SU-DHL-6 (cell line): Measurements from ENCODE around the gene FAM107B.

ENCODE experiments used
- H2AFZ ChIP-seq: fragments of 200-600 bp; sonication (generic); 2 replicates; pipeline ENCODE4 v1.6.1; 2014; ENCODE audit warnings: low read depth, mild to moderate bottlenecking, moderate library complexity, mixed read lengths, antibody characterized with exemption, low read length; ENCODE audit not compliant: severe bottlenecking
- H3F3A ChIP-seq: fragments of 200-600 bp; shearing (Covaris generic); 2 replicates; pipeline ENCODE4 v1.6.0; 2016; ENCODE audit warnings: antibody characterized with exemption, mild to moderate bottlenecking; ENCODE audit not compliant: insufficient read depth
- H3K27ac ChIP-seq: fragments of 200-600 bp; sonication (generic); 2 replicates; pipeline ENCODE4 v1.5.1; 2016; ENCODE audit warnings: low read depth, mild to moderate bottlenecking, low read length, moderate library complexity, mixed read lengths
- H3K27me3 ChIP-seq: fragments of 200-600 bp; sonication (generic), shearing (Covaris generic); 2 replicates; pipeline ENCODE4 v1.6.0; 2014; ENCODE audit warnings: mild to moderate bottlenecking, low read length
- H3K36me3 ChIP-seq: fragments of 200-600 bp; sonication (generic); 2 replicates; pipeline ENCODE4 v1.6.1; 2014; ENCODE audit warnings: mild to moderate bottlenecking, low read length, mixed read lengths
- H3K4me2 ChIP-seq: fragments of 300-600, 200-600 bp; shearing (Covaris generic), sonication (generic); 2 replicates; pipeline ENCODE4 v1.6.0; 2014; ENCODE audit warnings: low read length, low read depth, mild to moderate bottlenecking; ENCODE audit not compliant: poor library complexity, severe bottlenecking
- H3K4me3 ChIP-seq: fragments of 200-600 bp; sonication (generic); 2 replicates; pipeline ENCODE4 v1.5.1; 2014; ENCODE audit warnings: antibody characterized with exemption, low read length, mild to moderate bottlenecking, mixed read lengths; ENCODE audit not compliant: insufficient read depth, poor library complexity, severe bottlenecking
- H3K79me2 ChIP-seq: fragments of 200-600 bp; sonication (generic); 2 replicates; pipeline ENCODE4 v1.6.1; 2014; ENCODE audit warnings: mild to moderate bottlenecking, low read length, moderate library complexity; ENCODE audit not compliant: insufficient read depth
- H3K9ac ChIP-seq: fragments of 200-600 bp; sonication (generic); 2 replicates; pipeline ENCODE4 v1.7.0; 2014; ENCODE audit warnings: mild to moderate bottlenecking, low read length
- H3K9me2 ChIP-seq: fragments of 200-600 bp; sonication (generic); replicated peaks from 2 replicates; pipeline ENCODE4 v1.6.1; 2014; ENCODE audit warnings: low read length; ENCODE audit not compliant: insufficient read depth
- H3K9me3 ChIP-seq: fragments of 200-600 bp; sonication (generic); 2 replicates; pipeline ENCODE4 v1.6.1; 2014; ENCODE audit warnings: low read length, mixed read lengths; ENCODE audit not compliant: insufficient read depth
- H4K20me1 ChIP-seq: fragments of 200-600 bp; sonication (generic); 2 replicates; pipeline ENCODE4 v1.6.1; 2014; ENCODE audit warnings: low read depth, mild to moderate bottlenecking, antibody characterized with exemption, low read length, moderate library complexity, mixed read lengths
- CTCF ChIP-seq: fragments of 200-600 bp; sonication (generic); IDR thresholded peaks from one replicate; pipeline ENCODE4 v1.5.1; 2017; ENCODE audit warnings: antibody characterized with exemption, mild to moderate bottlenecking, low read length, moderate library complexity; ENCODE audit not compliant: insufficient read depth, poor library complexity, severe bottlenecking
- EZH2phosphoT487 ChIP-seq: fragments of 200-600 bp; sonication (generic), shearing (Covaris generic); conservative IDR thresholded peaks from 2 replicates; pipeline ENCODE4 v1.6.1; 2018; ENCODE audit warnings: mild to moderate bottlenecking, antibody characterized with exemption, low read length, moderate library complexity, mixed read lengths

Gene FAM107B

GRCh38 chr10:14567421-14567820 lies 207.3 kb downstream of the FAM107B start:
- H3K79me2 ChIP-seq, result peaks cover 100% of the 10 kb centered on the region
- peaks cover 29% of the 10 kb centered on the region; the same call in 1 of the 2 replicates for H3F3A ChIP-seq
- H3K27me3 ChIP-seq, result no peaks in the 10 kb centered on the region
- H3K9me2 ChIP-seq, result no peaks in the 10 kb centered on the region
- no peak overlapping the region for H3K4me2 ChIP-seq
- no peak overlapping the region for H3K4me3 ChIP-seq
- no peaks in the 10 kb centered on the region for H3K9me3 ChIP-seq
- H2AFZ ChIP-seq, result no peak overlapping the region
- peaks cover 43% of the 10 kb centered on the region for H4K20me1 ChIP-seq
- no peak overlapping the region for H3K9ac ChIP-seq
- TF ChIP-seq CTCF (no peak), EZH2phosphoT487 (no peak)
- peaks cover 24% of the 10 kb centered on the region for H3K36me3 ChIP-seq
- H3K27ac ChIP-seq, result no peak overlapping the region

- Histone ChIP-seq H3K36me3 (peaks cover 23% of the 10 kb centered on the region), H3K27ac (no peak overlapping the region)
Measured at GRCh38 chr10:14566498-14566897, 208.2 kb downstream of the FAM107B start.

GRCh38 chr10:14565199-14565598 lies 209.5 kb downstream of the FAM107B start:
- H3K9me3 ChIP-seq, result no peaks in the 10 kb centered on the region
- H3K4me2 ChIP-seq, result peak overlapping the region; percentile 57
- H3F3A ChIP-seq, result peaks cover 25% of the 10 kb centered on the region; the same call in 1 of the 2 replicates
- peak overlapping the region; percentile 40; the same call in 1 of the 2 replicates for H3K27ac ChIP-seq
- H4K20me1 ChIP-seq, result peaks cover 38% of the 10 kb centered on the region
- TF ChIP-seq EZH2phosphoT487 (no peak), CTCF (no peak)
- H3K4me3 ChIP-seq, result no peak overlapping the region
- peaks cover 23% of the 10 kb centered on the region for H3K36me3 ChIP-seq
- no peaks in the 10 kb centered on the region for H3K27me3 ChIP-seq
- H2AFZ ChIP-seq, result no peak overlapping the region
- H3K79me2 ChIP-seq, result peaks cover 100% of the 10 kb centered on the region
- H3K9ac ChIP-seq, result no peak overlapping the region
- no peaks in the 10 kb centered on the region for H3K9me2 ChIP-seq

More at GRCh38 chr10:14566498-14566897, 208.2 kb downstream of the FAM107B start:
- H3K4me3 ChIP-seq, result no peak overlapping the region
- no peaks in the 10 kb centered on the region for H3K27me3 ChIP-seq
- H3K4me2 ChIP-seq, result no peak overlapping the region
- H3F3A ChIP-seq, result peaks cover 24% of the 10 kb centered on the region; the same call in 1 of the 2 replicates
- H2AFZ ChIP-seq, result no peak overlapping the region
- H3K9me3 ChIP-seq, result no peaks in the 10 kb centered on the region
- H3K9ac ChIP-seq, result no peak overlapping the region
- peaks cover 100% of the 10 kb centered on the region for H3K79me2 ChIP-seq
- TF ChIP-seq EZH2phosphoT487 (no peak), CTCF (no peak)
- no peaks in the 10 kb centered on the region for H3K9me2 ChIP-seq
- H4K20me1 ChIP-seq, result peaks cover 40% of the 10 kb centered on the region

GRCh38 chr10:14564268-14564744 lies 210.4 kb downstream of the FAM107B start:
- Histone ChIP-seq H3K27ac (peak overlapping the region; percentile 40), H2AFZ (no peak overlapping the region), H3F3A (peaks cover 30% of the 10 kb centered on the region; the same call in 1 of the 2 replicates), H3K4me3 (no peak overlapping the region), H3K27me3 (no peaks in the 10 kb centered on the region), H3K79me2 (peaks cover 100% of the 10 kb centered on the region), H3K9ac (no peak overlapping the region), H3K36me3 (peaks cover 25% of the 10 kb centered on the region), H3K4me2 (peak overlapping the region; percentile 57), H4K20me1 (peaks cover 35% of the 10 kb centered on the region), H3K9me2 (no peaks in the 10 kb centered on the region), H3K9me3 (no peaks in the 10 kb centered on the region)
- TF ChIP-seq CTCF (no peak), EZH2phosphoT487 (no peak)
